Endothelial cell of umbilical vein (primary cell): ENCODE measurements around the gene SP8. TPM values are rescaled to one million over a fixed set of nuclear protein-coding genes. Genes with fewer than 3 reads are reported as not detected.

Experiments
- BruUV-seq: library from RNA; stranded (reverse); fragments of 400-500 nt; replicated peaks from 2 replicates; lab custom pipeline; 2021; lab: Mats Ljungman, UMichigan
- CTCF ChIA-PET: fragments of 300-600, 350-600 bp; sonication (Branson Sonifier 250); formaldehyde crosslinking; loops from one replicate; lab custom pipeline; 2021; ENCODE audit warnings: antibody characterized with exemption, inconsistent platforms; lab: Charles Lee
- POLR2A ChIA-PET: fragments of 300-600, 350-600 bp; sonication (Branson Sonifier 250); formaldehyde crosslinking; loops from one replicate; lab custom pipeline; 2021; ENCODE audit warnings: antibody characterized with exemption, inconsistent platforms; lab: Charles Lee
- DNase-seq: peaks from one replicate; pipeline ENCODE4 v3.0.0-alpha.2; 2011; ENCODE audit warnings: low read depth, low spot score
- FAIRE-seq: peaks from 2 replicates; lab custom pipeline; 2011; peaks lifted over from hg19 to GRCh38; lab: Jason Lieb, UNC
- H2AFZ ChIP-seq: 2 replicates; pipeline ENCODE4 v1.6.0; 2012; ENCODE audit warnings: low read depth, low read length, control low read depth, inconsistent platforms
- H3K27ac ChIP-seq: 2 replicates; pipeline ENCODE4 v1.5.1; 2011; ENCODE audit warnings: low read depth, mild to moderate bottlenecking, control low read depth, low read length, moderate library complexity; ENCODE audit not compliant: insufficient read depth
- H3K27me3 ChIP-seq, 2 experiments: 2 replicates each; pipeline versions ENCODE4 v1.6.0 to v1.6.1; 2011; ENCODE audit warnings: low read length in 2 of 2, mixed read lengths in 1 of 2; ENCODE audit not compliant: control insufficient read depth in 2 of 2, insufficient read depth in 2 of 2
- H3K36me3 ChIP-seq, 2 experiments: 2 replicates in 1 of 2; 3 replicates in 1 of 2; pipeline ENCODE4 v1.5.1; 2011; ENCODE audit warnings: low read length in 2 of 2, mild to moderate bottlenecking in 1 of 2, moderate library complexity in 1 of 2; ENCODE audit not compliant: control insufficient read depth in 2 of 2, insufficient read depth in 2 of 2; ENCODE audit errors: extremely low read depth in 1 of 2
- H3K4me1 ChIP-seq: 3 replicates; pipeline ENCODE4 v1.5.1; 2011; ENCODE audit warnings: mild to moderate bottlenecking, low read length; ENCODE audit not compliant: control insufficient read depth, insufficient read depth; ENCODE audit errors: extremely low read depth
- H3K4me2 ChIP-seq: 2 replicates; pipeline ENCODE4 v1.6.1; 2011; ENCODE audit warnings: low read length, control low read depth, mixed read lengths; ENCODE audit not compliant: insufficient read depth
- H3K4me3 ChIP-seq, 3 experiments: fragments of 200-600 bp in 1 of 3; sonication (generic), shearing (Covaris generic) in 1 of 3; replicated peaks in 1 of 3; 2 replicates each; pipeline ENCODE4 v1.5.1; 2011 to 2016; ENCODE audit warnings: control low read depth in 3 of 3, low read length in 3 of 3, mild to moderate bottlenecking in 2 of 3, inconsistent platforms in 1 of 3, low read depth in 1 of 3, moderate library complexity in 1 of 3; ENCODE audit not compliant: insufficient read depth in 1 of 3
- H3K79me2 ChIP-seq: 2 replicates; pipeline ENCODE4 v1.6.0; 2012; ENCODE audit warnings: low read length, inconsistent platforms; ENCODE audit not compliant: control insufficient read depth, insufficient read depth
- H3K9ac ChIP-seq: replicated peaks from 2 replicates; pipeline ENCODE3; 2011; ENCODE audit warnings: low read length, control low read depth; ENCODE audit not compliant: insufficient read depth; ENCODE audit errors: extremely low read depth
- H3K9me1 ChIP-seq: replicated peaks from 3 replicates; pipeline ENCODE4 v1.6.0; 2011; ENCODE audit warnings: mild to moderate bottlenecking, low read length; ENCODE audit not compliant: control insufficient read depth, insufficient read depth; ENCODE audit errors: extremely low read depth
- H3K9me3 ChIP-seq: replicated peaks from 2 replicates; pipeline ENCODE4 v1.5.1; 2012; ENCODE audit warnings: low read length, inconsistent platforms; ENCODE audit not compliant: control insufficient read depth, insufficient read depth
- H4K20me1 ChIP-seq: replicated peaks from 2 replicates; pipeline ENCODE3; 2011; ENCODE audit warnings: mild to moderate bottlenecking, low read length; ENCODE audit not compliant: control insufficient read depth, insufficient read depth; ENCODE audit errors: extremely low read depth
- EZH2 ChIP-seq: IDR thresholded peaks from 2 replicates; pipeline ENCODE4 v1.6.1; 2012; ENCODE audit warnings: borderline replicate concordance, low read depth, mild to moderate bottlenecking, moderate library complexity, low read length, inconsistent platforms; ENCODE audit not compliant: severe bottlenecking
- FOS ChIP-seq: IDR thresholded peaks from 2 replicates; pipeline ENCODE4 v1.6.1; 2011; ENCODE audit warnings: mild to moderate bottlenecking, low read length, moderate library complexity, borderline replicate concordance; ENCODE audit not compliant: insufficient read depth
- GATA2 ChIP-seq: IDR thresholded peaks from 2 replicates; pipeline ENCODE4 v1.7.0; 2011; ENCODE audit warnings: low read depth, mild to moderate bottlenecking, moderate library complexity, mixed read lengths, low read length; ENCODE audit not compliant: insufficient read length, insufficient read depth
- JUN ChIP-seq: IDR thresholded peaks from 2 replicates; pipeline ENCODE4 v1.6.1; 2011; ENCODE audit warnings: borderline replicate concordance, low read depth; ENCODE audit not compliant: insufficient read length, insufficient read depth
- MYC ChIP-seq: IDR thresholded peaks from one replicate; pipeline ENCODE4 v1.6.1; 2011; ENCODE audit warnings: mild to moderate bottlenecking, low read depth, low read length
- POLR2A ChIP-seq: IDR thresholded peaks from 2 replicates; pipeline ENCODE4 v1.6.1; 2012; ENCODE audit warnings: low read depth, mild to moderate bottlenecking, control low read depth, low read length
- POLR2AphosphoS5 ChIP-seq: IDR thresholded peaks from 2 replicates; pipeline ENCODE4 v1.6.1; 2012; ENCODE audit warnings: low read depth, mild to moderate bottlenecking, control low read depth, low read length, moderate library complexity; ENCODE audit not compliant: insufficient read depth
- dilution Hi-C: fragments of 300-500 bp; cut with MboI; formaldehyde crosslinking; loops from one replicate; pipeline ENCODE4 v1.15.0; 2019; ENCODE audit warnings: low sequenced_read_pairs; ENCODE audit not compliant: extremely low pct_ligation_motif_present
- intact Hi-C: fragments of 100-400 bp; cut with micrococcal nuclease; formaldehyde crosslinking; loops from one replicate; pipeline ENCODE4 v1.10.0; 2022
- polyA plus RNA-seq, 4 experiments: library from polyadenylated mRNA; depleted of rRNA in 3 of 4; stranded (reverse) in 3 of 4; unstranded in 1 of 4; fragments of >200 nt; gene quantifications; 2 replicates each; pipeline versions ENCODE4 v1.2.1 to v1.2.3, GENCODE V29; 2011 to 2012; ENCODE audit warnings: missing spikeins in 1 of 4
- total RNA-seq: library from RNA; stranded (reverse); gene quantifications from 2 replicates; pipeline ENCODE4 v1.2.3, GENCODE V29; 2021
- TF ChIP-seq, protein P1 (sequence below), 2 donors: IDR thresholded peaks; 1 replicate in 1 of 2; 2 replicates in 1 of 2; pipeline ENCODE4 v1.5.1; 2011; ENCODE audit warnings: low read length in 2 of 2, mild to moderate bottlenecking in 2 of 2, moderate library complexity in 2 of 2, control low read depth in 1 of 2, inconsistent platforms in 1 of 2, low read depth in 1 of 2; ENCODE audit not compliant: insufficient read depth in 1 of 2; ENCODE audit errors: extremely low read depth in 1 of 2
- TF ChIP-seq, protein P2 (sequence below): IDR thresholded peaks from 2 replicates; pipeline ENCODE4 v1.6.1; 2011; ENCODE audit not compliant: insufficient read depth, insufficient read length

Gene SP8
- total and polyA plus RNA-seq, 2 donors (not counting 3 experiments of a cell fraction or from before 2014, with no cell fraction given) = 0.38 to 0.92 TPM

DNA sequence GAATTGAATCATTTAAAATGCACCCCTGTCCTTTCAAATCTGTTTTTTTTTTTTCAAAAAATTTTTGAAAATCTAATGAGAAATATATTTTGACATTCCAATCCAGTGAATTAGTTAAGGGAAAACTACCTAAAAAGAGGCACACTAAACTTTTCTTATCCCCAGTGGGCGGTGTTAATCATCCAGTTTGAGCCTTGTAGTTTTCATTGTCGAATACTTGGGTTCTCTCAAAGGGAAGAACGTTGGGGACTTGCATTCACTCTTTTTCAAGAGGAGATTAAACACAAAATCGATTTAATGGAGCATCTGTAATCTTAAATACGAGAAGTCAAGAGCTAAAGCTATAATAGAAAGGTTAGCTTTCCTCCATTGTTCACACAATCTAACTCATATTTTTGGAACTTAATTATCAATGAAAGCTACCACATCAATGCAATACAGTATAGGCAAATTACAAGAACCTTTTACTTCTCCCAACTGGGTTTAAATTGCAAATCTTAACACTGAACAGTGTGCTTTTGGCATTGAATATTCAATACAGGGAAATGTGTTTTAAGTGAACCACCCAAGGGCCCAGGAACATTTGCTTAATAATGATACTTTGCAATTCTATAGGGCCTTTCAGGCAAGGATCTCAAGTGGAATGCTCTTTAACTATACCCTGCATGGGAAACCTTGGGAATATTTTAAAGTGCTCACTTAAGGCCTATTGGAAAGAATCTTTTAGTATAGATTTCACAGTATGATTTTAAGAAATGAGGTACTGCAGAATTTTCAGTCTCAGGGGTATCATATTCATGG, 13.1 kb upstream of the SP8 start:
- H3K9ac ChIP-seq = no peak overlapping the region
- intact Hi-C loops (no loop called here), dilution Hi-C loops (no loop called here)
- H3K9me1 ChIP-seq = no peaks in the 10 kb centered on the region
- no peak overlapping the region for H3K4me2 ChIP-seq
- POLR2A ChIA-PET = no interaction called here
- TF ChIP-seq POLR2AphosphoS5 (no peak), FOS (no peak), EZH2 (peak; percentile 3), POLR2A (no peak), GATA2 (no peak), MYC (no peak), JUN (no peak)
- TF ChIP-seq, protein P1, sequence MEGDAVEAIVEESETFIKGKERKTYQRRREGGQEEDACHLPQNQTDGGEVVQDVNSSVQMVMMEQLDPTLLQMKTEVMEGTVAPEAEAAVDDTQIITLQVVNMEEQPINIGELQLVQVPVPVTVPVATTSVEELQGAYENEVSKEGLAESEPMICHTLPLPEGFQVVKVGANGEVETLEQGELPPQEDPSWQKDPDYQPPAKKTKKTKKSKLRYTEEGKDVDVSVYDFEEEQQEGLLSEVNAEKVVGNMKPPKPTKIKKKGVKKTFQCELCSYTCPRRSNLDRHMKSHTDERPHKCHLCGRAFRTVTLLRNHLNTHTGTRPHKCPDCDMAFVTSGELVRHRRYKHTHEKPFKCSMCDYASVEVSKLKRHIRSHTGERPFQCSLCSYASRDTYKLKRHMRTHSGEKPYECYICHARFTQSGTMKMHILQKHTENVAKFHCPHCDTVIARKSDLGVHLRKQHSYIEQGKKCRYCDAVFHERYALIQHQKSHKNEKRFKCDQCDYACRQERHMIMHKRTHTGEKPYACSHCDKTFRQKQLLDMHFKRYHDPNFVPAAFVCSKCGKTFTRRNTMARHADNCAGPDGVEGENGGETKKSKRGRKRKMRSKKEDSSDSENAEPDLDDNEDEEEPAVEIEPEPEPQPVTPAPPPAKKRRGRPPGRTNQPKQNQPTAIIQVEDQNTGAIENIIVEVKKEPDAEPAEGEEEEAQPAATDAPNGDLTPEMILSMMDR (IDR thresholded peaks at IDR 0.05; ENCODE audit: extremely low read depth in 1 of 2, insufficient read depth in 1 of 2, low read depth in 1 of 2, low read length in 2 of 2) = no peak
- TF ChIP-seq, protein P2, sequence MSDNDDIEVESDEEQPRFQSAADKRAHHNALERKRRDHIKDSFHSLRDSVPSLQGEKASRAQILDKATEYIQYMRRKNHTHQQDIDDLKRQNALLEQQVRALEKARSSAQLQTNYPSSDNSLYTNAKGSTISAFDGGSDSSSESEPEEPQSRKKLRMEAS = no peak
- BruUV-seq = no TSS peak
- H3K9me3 ChIP-seq = no peaks in the 10 kb centered on the region
- no peaks in the 10 kb centered on the region for H3K36me3 ChIP-seq
- no peak overlapping the region for H2AFZ ChIP-seq
- H3K27ac ChIP-seq = no peak overlapping the region
- H3K79me2 ChIP-seq = no peaks in the 10 kb centered on the region
- CTCF ChIA-PET = interaction anchor here (1.0 kb wide), 1 partner anchor 454 kb away, joined by 4 read pairs; no protein-coding TSS in a partner anchor
- DNase-seq (no peak), FAIRE-seq (no peak)
- no peak overlapping the region for H3K4me3 ChIP-seq
- H3K27me3 ChIP-seq = peaks cover 38 to 54% of the 10 kb centered on the region in 2 experiments
- peaks cover 6% of the 10 kb centered on the region for H3K4me1 ChIP-seq
- H4K20me1 ChIP-seq = no peaks in the 10 kb centered on the region
